SW 1271 (cell line): Measurements from ENCODE around the gene SNAP25.
A peak's percentile ranks its signal among the peaks of the same experiment; 100 is the strongest.

ENCODE experiments used
- DNase-seq, 2 experiments: peaks; one replicate each; lab custom pipeline; 2025; lab: John Stamatoyannopoulos, UW

SNAP25 gene

GRCh38 chr20:10332656-10333415, 114.2 kb downstream of the SNAP25 start:
- no peak for DNase-seq

GRCh38 chr20:10336959-10337729, 118.5 kb downstream of the SNAP25 start:
- no peak for DNase-seq

DNA sequence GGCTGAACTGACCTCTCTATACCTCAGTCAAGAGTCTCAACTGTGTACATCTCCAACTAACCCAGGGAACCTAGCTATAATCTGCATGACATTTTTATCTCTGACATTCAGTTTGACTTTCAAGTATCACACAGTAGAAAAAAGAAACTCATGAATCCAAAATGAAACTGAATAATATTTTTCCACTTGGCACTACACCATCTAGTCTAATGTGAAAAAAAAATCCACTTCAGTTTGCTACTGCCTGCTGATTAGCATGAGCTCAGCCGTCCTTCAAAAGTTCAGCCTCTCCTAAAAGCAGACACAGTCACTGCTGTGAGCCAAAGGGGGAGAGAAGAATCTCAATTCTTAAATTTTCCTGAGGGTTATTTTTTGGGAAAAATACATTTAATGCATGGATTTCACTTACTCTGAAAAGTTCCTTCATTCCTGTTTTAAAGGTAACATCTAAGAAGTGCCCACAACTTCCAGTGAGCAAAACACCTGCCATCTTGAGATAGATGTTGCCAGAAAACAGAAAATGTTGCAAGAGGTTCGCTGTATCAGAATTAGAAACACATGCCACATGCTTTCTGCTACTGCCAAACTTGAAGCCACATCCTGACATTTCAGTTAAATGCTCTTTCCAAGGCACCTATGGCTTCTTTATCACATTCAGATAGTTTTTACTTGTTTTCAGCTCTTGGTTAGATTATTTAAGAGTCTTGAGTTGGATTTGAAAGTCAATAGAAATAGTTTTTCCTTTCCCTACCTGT, 120.0 kb downstream of the SNAP25 start:
- DNase-seq: no peak

GRCh38 chr20:10339609-10340008, 121.0 kb downstream of the SNAP25 start:
- no peak for DNase-seq

- no peak for DNase-seq
These were observed 123.5 kb downstream of the SNAP25 start for GRCh38 chr20:10342152-10342551.

GRCh38 chr20:10344953-10345352, 126.3 kb downstream of the SNAP25 start:
- no peak for DNase-seq

- no peak for DNase-seq
These were observed 128.7 kb downstream of the SNAP25 start for GRCh38 chr20:10347086-10347880.

DNA sequence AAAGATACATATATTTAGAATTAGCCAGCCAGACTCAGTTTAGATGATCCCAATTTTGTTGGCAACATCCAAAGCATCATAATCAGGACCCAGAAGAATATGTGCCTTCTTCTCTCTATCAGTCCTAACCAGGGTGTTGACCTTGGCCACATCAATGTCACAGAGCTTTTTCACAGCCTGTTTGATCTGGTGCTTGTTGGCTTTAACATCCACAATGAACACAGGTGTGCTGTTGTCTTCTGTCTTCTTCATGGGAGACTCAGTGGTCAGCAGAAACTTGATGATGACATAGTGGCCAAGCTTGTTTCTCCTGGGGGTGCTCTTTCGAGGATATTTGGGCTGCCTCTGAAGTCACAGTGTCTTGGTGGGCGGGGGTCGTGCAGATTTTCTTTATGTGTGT, 130.5 kb downstream of the SNAP25 start:
- DNase-seq: no peak

DNA sequence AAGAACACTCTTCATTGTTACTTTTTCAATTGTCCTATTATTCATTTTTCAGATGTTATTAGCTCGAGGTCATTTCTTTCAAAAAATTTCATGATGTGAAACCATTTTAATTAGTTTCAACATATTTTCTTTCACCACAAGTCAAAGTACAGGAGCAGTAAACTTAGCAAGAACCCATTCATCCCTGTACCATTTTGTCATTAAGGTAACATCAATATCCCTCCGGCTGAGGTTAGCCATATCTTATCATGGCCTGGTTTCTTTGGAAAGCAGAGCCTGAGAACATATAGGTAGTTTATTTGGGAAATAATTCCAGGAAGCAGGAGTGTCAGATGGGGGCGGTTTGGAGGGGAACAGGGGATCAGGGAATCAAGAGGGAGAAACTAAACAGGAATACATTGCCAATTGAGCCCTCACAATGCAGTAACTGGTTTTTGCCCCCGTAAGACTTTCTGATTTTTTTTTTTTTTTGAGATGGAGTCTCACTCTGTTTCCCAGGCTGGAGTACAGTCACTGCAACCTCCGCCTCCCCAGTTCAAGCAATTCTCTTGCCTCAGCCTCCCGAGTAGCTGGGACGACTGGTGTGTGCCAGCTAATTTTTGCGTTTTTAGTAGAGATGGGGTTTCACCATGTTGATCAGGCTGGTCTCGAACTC, 131.7 kb downstream of the SNAP25 start:
- no peak for DNase-seq

DNA sequence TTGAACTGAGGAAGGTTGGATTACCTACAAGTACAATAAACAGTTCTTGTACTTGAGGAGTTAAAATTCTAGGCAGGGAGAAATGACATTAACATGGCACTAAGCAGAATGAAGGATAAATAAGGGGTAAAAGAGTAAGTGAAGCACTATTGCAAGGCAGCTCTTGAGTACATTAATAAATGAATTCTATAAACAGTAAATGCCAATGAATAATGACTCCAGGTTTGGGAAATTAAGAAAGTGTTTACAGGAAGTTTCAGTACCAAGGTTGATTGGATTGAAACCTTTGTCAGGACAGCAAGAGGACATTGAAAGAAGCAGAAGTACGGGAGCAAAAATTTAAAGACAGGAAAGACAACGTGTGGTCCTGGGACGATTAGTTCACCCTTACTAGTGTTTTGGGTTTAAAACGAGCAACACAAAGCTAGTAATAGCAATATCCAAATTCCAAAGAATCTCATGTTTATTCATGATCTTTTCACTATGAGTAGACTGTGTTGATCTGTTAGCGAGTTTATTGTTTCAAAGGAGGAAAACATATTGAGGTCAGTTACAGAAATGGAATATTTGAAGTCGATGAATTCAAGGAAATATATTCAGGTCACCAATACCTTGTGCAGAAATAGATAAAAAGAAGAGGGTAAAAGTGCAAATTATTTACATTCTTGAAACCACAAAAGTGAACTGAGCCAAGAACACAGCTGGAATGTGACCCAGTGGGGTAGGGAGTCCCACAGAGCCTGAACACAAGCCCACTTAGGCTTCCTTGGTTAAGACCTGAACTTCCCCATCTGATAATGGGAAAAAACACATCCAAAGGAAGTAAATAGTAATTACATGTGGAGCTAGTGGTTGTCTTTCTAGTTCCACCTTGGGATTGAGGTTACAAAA, 134.5 kb downstream of the SNAP25 start:
- peak in 1 of 2 experiments; percentile 14 for DNase-seq

DNA sequence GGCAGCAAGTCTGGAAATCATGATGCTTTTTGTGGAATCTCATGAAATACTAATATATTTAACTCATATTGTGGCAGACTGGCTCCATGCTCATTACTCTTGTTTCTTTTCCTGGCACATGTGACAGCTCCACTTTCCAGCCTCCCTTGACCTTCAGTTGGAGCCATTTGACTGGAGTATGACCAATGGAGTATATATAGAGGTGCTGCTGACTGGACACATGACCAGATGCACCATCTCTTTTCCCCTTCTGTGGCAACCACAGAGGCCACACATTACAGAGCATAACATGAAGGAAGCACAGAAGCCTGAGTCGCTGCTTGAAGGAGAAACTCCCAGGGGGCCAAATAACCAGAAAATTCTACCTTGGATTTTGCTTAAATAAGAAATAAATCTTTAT, 138.0 kb downstream of the SNAP25 start:
- no peak for DNase-seq
